Naive thymus-derived CD4-positive, alpha-beta T cell (primary cell): ENCODE data around the gene IQGAP2. TPM values are rescaled to one million over a fixed set of nuclear protein-coding genes. Genes with fewer than 3 reads are reported as not detected.
"Not testable (repeated sequence)": the region's sequence is repeated elsewhere in the genome, so short reads cannot be mapped to it uniquely, and the experiment has no call there.

ENCODE experiments used
- ATAC-seq: fragments of 150-1000 bp; cut with Tn5 transposase; 2 replicates; pipeline ENCODE4 v1.10.0; 2021; ENCODE audit warnings: mild to moderate bottlenecking, moderate library complexity
- CTCF ChIA-PET: fragments of 350-600 bp; sonication (Branson Sonifier 250); formaldehyde crosslinking; loops from one replicate; lab custom pipeline; 2021; ENCODE audit warnings: antibody characterized with exemption; lab: Charles Lee
- POLR2A ChIA-PET: fragments of 350-600 bp; sonication (Branson Sonifier 250); formaldehyde crosslinking; loops from one replicate; lab custom pipeline; 2021; ENCODE audit warnings: antibody characterized with exemption, inconsistent platforms; lab: Charles Lee
- DNase-seq, 9 donors: peaks; one replicate each; pipeline versions ENCODE4 v3.0.0 to v3.0.0-alpha.2; 2020 to 2022; ENCODE audit warnings: mixed read lengths in 1 of 9
- H3K27ac ChIP-seq: one replicate; pipeline ENCODE4 v1.7.0; 2013; ENCODE audit warnings: mild to moderate bottlenecking, low read depth, low read length, moderate library complexity
- H3K27me3 ChIP-seq, 2 donors: one replicate each; pipeline ENCODE4 v1.7.0; 2013; ENCODE audit warnings: low read length in 2 of 2, mild to moderate bottlenecking in 2 of 2, moderate library complexity in 2 of 2; ENCODE audit not compliant: control insufficient read depth in 2 of 2, insufficient read depth in 2 of 2
- H3K36me3 ChIP-seq, 3 experiments: 1 replicate in 2 of 3; 2 replicates in 1 of 3; pipeline ENCODE4 v1.7.0; 2013; ENCODE audit warnings: low read length in 3 of 3, mild to moderate bottlenecking in 3 of 3, moderate library complexity in 1 of 3; ENCODE audit not compliant: insufficient read depth in 3 of 3, control insufficient read depth in 2 of 3
- H3K4me1 ChIP-seq, 2 donors: one replicate each; pipeline ENCODE4 v1.7.0; 2013; ENCODE audit warnings: low read length in 2 of 2, mild to moderate bottlenecking in 2 of 2, moderate library complexity in 1 of 2; ENCODE audit not compliant: control insufficient read depth in 2 of 2, insufficient read depth in 2 of 2
- H3K4me3 ChIP-seq: 2 replicates; pipeline ENCODE4 v1.7.0; 2013; ENCODE audit warnings: mild to moderate bottlenecking, low read length
- H3K9me3 ChIP-seq, 3 experiments: 1 replicate in 2 of 3; 2 replicates in 1 of 3; pipeline ENCODE4 v1.7.0; 2013; ENCODE audit warnings: low read length in 3 of 3; ENCODE audit not compliant: control insufficient read depth in 2 of 3
- H3K27ac Mint-ChIP-seq, 9 donors: one replicate each; pipeline ENCODE4 v1.8.0; 2020 to 2022; ENCODE audit warnings: mixed read lengths in 9 of 9, mild to moderate bottlenecking in 8 of 9, moderate library complexity in 5 of 9, inconsistent platforms in 2 of 9
- H3K27me3 Mint-ChIP-seq, 5 donors: one replicate each; pipeline ENCODE4 v1.8.0; 2021 to 2022; ENCODE audit warnings: mixed read lengths in 5 of 5, mild to moderate bottlenecking in 1 of 5
- H3K36me3 Mint-ChIP-seq, 5 donors: one replicate each; pipeline ENCODE4 v1.8.0; 2020 to 2022; ENCODE audit warnings: mixed read lengths in 5 of 5, mild to moderate bottlenecking in 3 of 5, inconsistent platforms in 1 of 5
- H3K4me1 Mint-ChIP-seq, 7 donors: one replicate each; pipeline ENCODE4 v1.8.0; 2020 to 2022; ENCODE audit warnings: mixed read lengths in 7 of 7, mild to moderate bottlenecking in 3 of 7, inconsistent platforms in 1 of 7
- H3K4me3 Mint-ChIP-seq, 10 donors: one replicate each; pipeline ENCODE4 v1.8.0; 2020 to 2022; ENCODE audit warnings: mild to moderate bottlenecking in 10 of 10, mixed read lengths in 10 of 10, moderate library complexity in 6 of 10, inconsistent platforms in 2 of 10
- H3K9me3 Mint-ChIP-seq, 11 donors: one replicate each; pipeline ENCODE4 v1.8.0; 2020 to 2022; ENCODE audit warnings: mixed read lengths in 11 of 11, mild to moderate bottlenecking in 4 of 11, inconsistent platforms in 1 of 11, moderate library complexity in 1 of 11
- intact Hi-C, 2 donors: fragments of 100-400 bp; cut with micrococcal nuclease; formaldehyde crosslinking; loops; one replicate each; pipeline ENCODE4 v1.15.1; 2023
- polyA plus RNA-seq, 2 donors: library from polyadenylated mRNA; unstranded; fragments of 300-500 nt; fragmentation: Illumina TruSeq; gene quantifications; one replicate each; pipeline ENCODE4 v1.2.3, GENCODE V29; 2021
- total RNA-seq, 6 experiments: library from RNA in 5 of 6; stranded (reverse) in 5 of 6; gene quantifications; 1 replicate in 5 of 6; 2 replicates in 1 of 6; pipeline ENCODE4 v1.2.3 and lab custom pipeline; 2021 to 2026

IQGAP2 gene
- total and polyA plus RNA-seq, 7 experiments from 2014 or later, result 19.0 to 114 (median 86.3) TPM

DNA sequence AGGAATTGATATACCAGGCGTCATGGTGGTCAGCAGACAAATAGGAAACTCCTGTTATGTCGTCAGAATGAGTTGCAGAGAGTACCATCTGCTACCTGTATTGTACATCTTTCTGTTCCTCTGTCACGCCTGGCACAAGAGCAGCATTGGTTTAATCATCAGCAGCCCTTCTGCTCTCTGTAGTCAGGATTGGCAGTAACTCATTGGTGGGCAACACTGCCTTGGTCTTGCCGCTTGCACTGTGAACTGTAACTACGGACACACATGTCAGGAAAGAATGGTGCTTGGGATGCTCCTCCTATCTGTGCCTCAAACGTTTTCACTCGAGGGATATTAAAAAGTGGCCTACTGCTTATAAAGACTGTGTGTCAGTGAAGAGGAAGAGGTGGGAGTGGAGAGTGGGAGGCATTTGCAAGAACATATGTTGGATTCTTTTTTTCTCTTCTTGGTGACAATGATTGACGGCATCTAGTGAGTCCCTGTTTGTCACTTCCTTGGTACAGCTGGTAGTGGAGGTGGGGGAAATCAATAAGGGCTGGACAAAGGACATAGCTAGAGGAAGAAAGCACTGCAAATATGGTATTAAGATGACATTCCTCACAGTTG lies 143.5 kb downstream of the IQGAP2 start:
- H3K36me3 ChIP-seq, result no peaks in the 10 kb centered on the region
- Mint-ChIP-seq H3K27me3 (no peaks in the 10 kb centered on the region), H3K4me1 (peaks cover 52 to 76% (median 73%) of the 10 kb centered on the region in 7 donors), H3K27ac (peak overlapping the region; percentile 92 to 97 (median 95)), H3K9me3 (no peaks in the 10 kb centered on the region), H3K4me3 (peak overlapping the region; percentile 39 to 85 (median 76)), H3K36me3 (peaks cover 0 to 12% (median 0%) of the 10 kb centered on the region in 5 donors)
- H3K9me3 ChIP-seq, result no peaks in the 10 kb centered on the region
- peak overlapping the region; percentile 16 for H3K4me3 ChIP-seq
- ATAC-seq (no peak), DNase-seq (peak in 3 of 9 donors; percentile 11 to 35 (median 14))
- no peaks in the 10 kb centered on the region for H3K27me3 ChIP-seq
- H3K4me1 ChIP-seq, result peaks cover 56 to 75% of the 10 kb centered on the region in 2 donors
- intact Hi-C loops, result loop anchor here (1.0 to 10.0 kb wide), 16 partner anchors 11 to 1210 kb away; partner anchors contain the start of genes CERT1 (in 2 of the 2), POLK (in 2 of the 2), HMGCR (in 1 of the 2) and POC5 (in 1 of the 2)
- peak overlapping the region; percentile 70 for H3K27ac ChIP-seq
- CTCF ChIA-PET, result interaction anchor here (0.6 to 1.7 kb wide), 6 partner anchors 37 to 209 kb away, joined by 3 to 12 read pairs (median 4); partner anchors contain the start of gene IQGAP2
- POLR2A ChIA-PET, result interaction anchor here (0.8 to 3.9 kb wide), 7 partner anchors 8 to 214 kb away, joined by 3 to 47 read pairs (median 4); partner anchors contain the start of gene IQGAP2

- H3K4me1 ChIP-seq, result peaks cover 48 to 68% of the 10 kb centered on the region in 2 donors
- H3K9me3 ChIP-seq, result no peaks in the 10 kb centered on the region
- intact Hi-C loops, result loop anchor here (1.0 to 10.0 kb wide), 16 partner anchors 10 to 1211 kb away; partner anchors contain the start of genes CERT1 (in 2 of the 2), POLK (in 2 of the 2), HMGCR (in 1 of the 2) and POC5 (in 1 of the 2)
- no peaks in the 10 kb centered on the region for H3K27me3 Mint-ChIP-seq
- H3K9me3 Mint-ChIP-seq, result no peaks in the 10 kb centered on the region
- peaks cover 0 to 16% (median 3%) of the 10 kb centered on the region in 5 donors for H3K36me3 Mint-ChIP-seq
- H3K4me1 Mint-ChIP-seq, result peaks cover 53 to 73% (median 69%) of the 10 kb centered on the region in 7 donors
- POLR2A ChIA-PET, result interaction anchor here (0.5 to 3.9 kb wide), 8 partner anchors 9 to 349 kb away, joined by 3 to 47 read pairs (median 4); partner anchors contain the start of gene IQGAP2
- peak overlapping the region; percentile 92 to 97 (median 95) for H3K27ac Mint-ChIP-seq
- no peaks in the 10 kb centered on the region for H3K27me3 ChIP-seq
- H3K4me3 Mint-ChIP-seq, result peak overlapping the region; percentile 49 to 85 (median 76)
- H3K36me3 ChIP-seq, result no peaks in the 10 kb centered on the region
- peak; percentile 87 for ATAC-seq
- peak in 8 of 9 donors; percentile 41 to 91 (median 84) for DNase-seq
- H3K4me3 ChIP-seq, result peak overlapping the region; percentile 28
- H3K27ac ChIP-seq, result peak overlapping the region; percentile 70
- CTCF ChIA-PET, result interaction anchor here (0.6 to 1.7 kb wide), 5 partner anchors 36 to 168 kb away, joined by 3 to 12 read pairs (median 5); partner anchors contain the start of gene IQGAP2
These were observed 144.3 kb downstream of the IQGAP2 start for GRCh38 chr5:76547242-76547890.

- Mint-ChIP-seq H3K27ac (peak overlapping the region; percentile 92 to 97 (median 95)), H3K9me3 (no peaks in the 10 kb centered on the region), H3K27me3 (no peaks in the 10 kb centered on the region), H3K36me3 (peaks cover 0 to 19% (median 7%) of the 10 kb centered on the region in 5 donors), H3K4me3 (peak overlapping the region; percentile 49 to 85 (median 76)), H3K4me1 (peaks cover 50 to 70% (median 66%) of the 10 kb centered on the region in 7 donors)
- DNase-seq (no peak), ATAC-seq (no peak)
- Histone ChIP-seq H3K4me3 (peak overlapping the region; percentile 28), H3K9me3 (no peaks in the 10 kb centered on the region), H3K27ac (peak overlapping the region; percentile 52), H3K4me1 (peaks cover 42 to 64% of the 10 kb centered on the region in 2 donors), H3K36me3 (no peaks in the 10 kb centered on the region), H3K27me3 (no peaks in the 10 kb centered on the region)
- CTCF ChIA-PET, result interaction anchor here (0.6 to 1.7 kb wide), 7 partner anchors 35 to 168 kb away, joined by 3 to 12 read pairs (median 4); partner anchors contain the start of gene IQGAP2
- POLR2A ChIA-PET, result interaction anchor here (0.6 to 3.9 kb wide), 5 partner anchors 10 to 144 kb away, joined by 3 to 47 read pairs (median 4); partner anchors contain the start of gene IQGAP2
- intact Hi-C loops, result loop anchor here (1.0 to 10.0 kb wide), 16 partner anchors 9 to 1211 kb away; partner anchors contain the start of genes CERT1 (in 2 of the 2), POLK (in 2 of the 2), HMGCR (in 1 of the 2) and POC5 (in 1 of the 2)
These were observed 144.9 kb downstream of the IQGAP2 start for GRCh38 chr5:76547891-76548524.

DNA sequence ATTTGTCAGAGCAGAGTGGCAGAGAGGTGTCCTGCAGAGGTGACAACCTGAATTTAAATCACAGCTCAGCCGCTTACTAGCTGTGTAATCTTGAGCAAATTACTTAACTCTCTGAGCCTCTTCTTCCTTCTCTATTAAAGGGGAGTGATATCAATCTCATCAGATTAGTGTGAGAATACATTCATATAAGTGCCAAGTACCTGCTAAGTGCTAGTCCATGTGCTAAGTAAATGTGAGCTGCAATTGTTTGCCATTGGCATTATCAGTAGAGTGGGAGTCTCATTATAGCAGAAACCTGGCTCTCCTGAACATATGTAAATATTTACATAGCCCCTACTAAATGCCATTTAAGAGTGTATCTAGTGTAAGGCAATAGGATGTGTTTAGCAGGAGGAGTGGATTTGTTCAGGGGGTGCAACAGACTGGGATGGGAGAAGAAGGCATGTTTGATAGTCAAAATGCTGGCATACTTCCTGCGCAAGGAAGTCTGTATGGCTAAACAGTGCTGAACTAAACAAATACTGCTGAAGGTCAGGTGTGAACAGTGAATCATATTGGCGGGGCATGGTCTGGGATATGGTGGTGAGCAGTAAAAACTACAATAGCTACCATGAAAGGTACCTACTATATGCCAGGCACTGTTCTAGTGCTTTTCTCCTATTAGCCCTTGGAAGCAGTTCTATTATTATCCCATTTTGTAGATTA lies 145.6 kb downstream of the IQGAP2 start:
- Mint-ChIP-seq H3K27ac (peak overlapping the region; percentile 92 to 97 (median 95)), H3K4me3 (peak overlapping the region in 3 of 10 donors; percentile 75 to 85 (median 81)), H3K36me3 (peaks cover 0 to 22% (median 8%) of the 10 kb centered on the region in 5 donors), H3K27me3 (no peaks in the 10 kb centered on the region), H3K9me3 (no peaks in the 10 kb centered on the region), H3K4me1 (peaks cover 46 to 67% (median 62%) of the 10 kb centered on the region in 7 donors)
- Histone ChIP-seq H3K4me1 (peaks cover 35 to 58% of the 10 kb centered on the region in 2 donors), H3K36me3 (no peaks in the 10 kb centered on the region), H3K4me3 (no peak overlapping the region), H3K27me3 (no peaks in the 10 kb centered on the region), H3K27ac (no peak overlapping the region), H3K9me3 (no peaks in the 10 kb centered on the region)
- DNase-seq (no peak), ATAC-seq (no peak)
- intact Hi-C loops, result loop anchor here (5.0 to 10.0 kb wide), 6 partner anchors 164 to 1036 kb away; partner anchors contain the start of genes CERT1 (in 1 of the 2) and POLK (in 1 of the 2)
- CTCF ChIA-PET, result interaction anchor here (0.7 to 0.9 kb wide), 3 partner anchors 53 to 146 kb away, joined by 3 to 4 read pairs (median 3); no protein-coding TSS in a partner anchor
- POLR2A ChIA-PET, result interaction anchor here (3.9 kb wide), 1 partner anchor 145 kb away, joined by 47 read pairs; the partner anchor contains the start of gene IQGAP2

GRCh38 chr5:76550881-76551280 lies 147.8 kb downstream of the IQGAP2 start:
- POLR2A ChIA-PET, result not testable (repeated sequence)

More at GRCh38 chr5:76550881-76551280, 147.8 kb downstream of the IQGAP2 start:
- H3K27me3 Mint-ChIP-seq, H3K4me3 Mint-ChIP-seq, H3K27me3 ChIP-seq, H3K27ac ChIP-seq, DNase-seq, CTCF ChIA-PET, intact Hi-C loops, H3K9me3 ChIP-seq, H3K27ac Mint-ChIP-seq, H3K9me3 Mint-ChIP-seq, H3K4me3 ChIP-seq, ATAC-seq, H3K36me3 ChIP-seq: not testable (repeated sequence)
- peaks cover 0 to 28% (median 8%) of the 10 kb centered on the region in 5 donors for H3K36me3 Mint-ChIP-seq
- H3K4me1 Mint-ChIP-seq, result peaks cover 42 to 73% (median 58%) of the 10 kb centered on the region in 7 donors
- peaks cover 26 to 48% of the 10 kb centered on the region in 2 donors for H3K4me1 ChIP-seq
